T1000 (cell line): ENCODE data around the gene NAALADL2.
"Not testable (repeated sequence)": the region's sequence is repeated elsewhere in the genome, so short reads cannot be mapped to it uniquely, and the experiment has no call there.

Experiments used
- DNase-seq: peaks from one replicate; lab custom pipeline; 2025; ENCODE audit warnings: mixed read lengths; lab: John Stamatoyannopoulos, UW

NAALADL2 gene

DNA sequence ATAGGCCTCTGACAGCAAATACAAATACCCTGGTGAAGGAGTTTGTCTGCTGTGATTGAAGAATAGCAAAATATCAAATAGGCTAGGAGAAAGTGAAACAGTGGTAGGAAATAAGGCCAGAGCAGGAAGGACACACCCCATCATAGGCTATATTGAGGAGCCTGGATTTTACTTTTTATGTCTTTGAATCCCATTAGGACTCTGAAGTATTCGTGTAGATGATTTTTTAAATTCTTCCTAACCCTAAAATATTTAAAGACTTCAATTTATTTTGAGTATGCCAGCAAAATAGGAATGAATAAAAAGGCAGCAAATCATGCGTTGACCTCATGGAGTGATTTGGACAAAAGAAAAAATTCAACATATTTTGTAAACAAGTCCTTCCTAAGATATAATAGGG lies 562.8 kb downstream of the NAALADL2 start:
- DNase-seq: no peak

GRCh38 chr3:175422744-175423143 lies 563.6 kb downstream of the NAALADL2 start:
- DNase-seq: no peak

GRCh38 chr3:175423848-175424247 lies 564.7 kb downstream of the NAALADL2 start:
- not testable (repeated sequence) for DNase-seq

DNA sequence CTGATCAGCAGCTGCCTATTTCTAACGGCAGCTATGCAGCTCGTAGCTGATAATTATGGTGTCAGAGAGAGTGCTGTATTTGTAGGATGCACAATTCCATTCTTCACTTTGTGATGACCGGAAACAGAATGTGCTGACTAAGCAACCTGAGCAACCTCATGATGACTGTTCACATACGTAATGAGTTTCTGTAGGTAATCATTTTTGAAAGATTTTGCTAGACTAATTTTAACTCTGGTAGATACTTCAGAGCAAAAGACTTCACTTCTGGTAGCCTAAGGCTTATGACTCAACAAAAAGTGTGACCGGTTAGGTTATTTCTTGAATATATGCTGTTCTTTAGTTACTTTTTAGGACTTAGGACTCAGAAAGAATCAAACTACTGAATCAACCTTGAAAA lies 567.7 kb downstream of the NAALADL2 start:
- DNase-seq: no peak

DNA sequence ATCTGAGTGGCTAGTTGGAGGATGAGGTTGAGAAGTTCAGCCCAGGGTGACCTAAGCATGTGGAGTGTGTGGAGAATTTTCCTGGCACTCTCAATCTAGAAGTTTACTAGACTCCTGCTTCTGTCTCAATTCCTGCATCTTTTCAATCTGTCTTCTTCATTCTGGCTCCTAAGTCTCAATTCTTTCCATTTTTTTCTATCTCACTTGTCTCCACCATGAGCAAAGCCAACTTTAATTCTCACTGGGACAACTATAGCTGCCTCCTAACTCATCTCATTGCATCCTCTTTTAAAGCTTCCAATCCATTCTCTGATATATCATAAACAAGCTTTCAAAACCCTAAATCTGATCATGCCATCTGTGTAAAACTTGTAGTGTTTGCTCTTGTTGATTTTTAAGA lies 569.3 kb downstream of the NAALADL2 start:
- no peak for DNase-seq

DNA sequence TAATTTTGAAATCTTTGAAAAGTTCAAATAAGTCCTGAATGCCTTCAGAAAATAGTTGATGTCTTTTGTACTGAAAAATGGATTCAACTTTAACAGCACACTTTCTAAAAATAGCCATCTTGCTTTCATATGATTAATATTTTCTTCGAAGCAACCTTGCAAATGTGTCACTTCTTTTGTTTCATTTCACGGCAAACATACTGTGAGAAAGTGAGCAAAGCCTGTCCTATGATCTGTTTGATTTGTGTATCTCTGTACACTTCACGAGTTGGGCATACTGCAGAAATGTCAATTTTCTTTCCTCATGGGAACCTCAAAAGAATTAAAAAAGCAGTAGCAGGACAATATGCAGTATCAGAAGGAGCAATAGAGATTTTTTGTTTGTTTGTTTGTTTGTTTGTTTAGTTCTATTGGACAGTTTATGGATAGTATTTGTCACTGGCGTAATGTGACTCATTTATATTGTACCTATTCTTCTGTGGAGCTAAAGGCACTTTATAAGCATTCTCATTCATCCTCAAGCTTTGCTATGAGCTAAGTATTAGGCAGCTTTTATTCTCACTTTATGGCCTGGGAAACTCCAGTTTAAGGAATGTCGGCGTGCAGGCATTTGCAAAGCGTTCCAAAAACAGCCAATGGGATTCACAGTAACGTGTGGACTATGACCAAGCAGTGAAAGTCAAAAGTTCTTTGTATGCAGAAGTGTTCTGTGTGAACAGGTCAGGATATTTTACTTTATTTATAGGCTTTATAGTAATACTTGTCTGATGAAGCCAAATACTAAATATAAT lies 572.0 kb downstream of the NAALADL2 start:
- no peak for DNase-seq

DNA sequence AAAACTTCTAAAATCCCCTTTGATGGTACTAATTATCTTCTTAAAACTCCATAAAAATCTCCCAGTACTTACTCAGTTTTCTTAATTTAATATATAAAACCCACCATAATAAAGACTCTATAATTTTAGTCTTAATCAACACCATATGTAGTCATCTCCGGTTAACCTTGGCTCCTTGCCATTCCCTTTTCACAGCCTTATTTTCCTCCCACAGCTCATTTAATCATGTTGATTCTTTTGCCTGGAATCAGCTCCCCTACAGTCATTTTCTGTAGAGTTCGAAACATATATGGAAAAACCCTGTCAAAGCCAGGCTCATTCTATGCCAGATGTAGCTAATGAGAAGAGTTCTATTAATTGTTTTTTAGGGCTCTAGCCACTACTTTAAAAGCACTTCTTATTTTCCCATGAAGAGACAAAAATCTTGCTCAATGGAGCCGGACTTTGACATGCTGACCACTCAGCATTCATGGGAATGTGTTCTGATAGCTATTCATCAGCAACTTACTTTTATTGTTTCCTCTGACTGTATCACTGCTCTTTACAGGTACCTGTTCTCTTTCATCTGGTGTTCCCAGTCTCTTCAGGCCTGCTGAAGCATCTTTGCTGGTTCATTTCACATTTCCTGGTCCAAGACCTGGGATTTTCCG lies 573.4 kb downstream of the NAALADL2 start:
- DNase-seq: no peak

DNA sequence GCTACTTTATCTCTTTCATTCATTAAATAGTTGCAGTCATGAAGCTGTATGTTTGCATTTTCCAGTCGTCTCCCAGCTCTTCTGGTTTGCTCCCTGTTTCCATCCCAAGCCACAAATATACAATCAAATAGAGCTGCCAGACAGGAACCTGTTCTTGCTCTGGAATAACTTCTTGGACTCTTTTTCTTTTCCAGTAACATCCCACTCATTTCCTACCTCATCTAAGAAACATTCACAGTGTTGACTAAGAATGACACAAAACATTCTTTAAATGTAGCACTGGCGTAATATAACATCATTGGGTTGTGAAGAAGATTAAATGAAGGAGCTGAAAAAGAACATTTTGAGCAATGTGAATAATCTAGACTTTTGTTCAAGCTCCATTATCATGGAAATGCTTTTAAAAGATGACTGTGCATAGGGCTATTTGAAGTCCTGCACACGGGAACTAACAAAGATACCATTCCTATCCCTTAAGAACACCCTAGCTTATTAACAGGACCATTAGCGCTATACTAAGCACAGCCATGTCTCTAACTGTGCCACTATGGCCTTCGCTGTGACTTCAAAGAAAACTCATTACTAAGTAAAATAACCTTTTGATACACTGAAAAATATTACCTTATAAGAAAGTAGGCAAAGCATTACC lies 574.0 kb downstream of the NAALADL2 start:
- no peak for DNase-seq

- no peak for DNase-seq
Measured at GRCh38 chr3:175434561-175434960, 575.4 kb downstream of the NAALADL2 start.

DNA sequence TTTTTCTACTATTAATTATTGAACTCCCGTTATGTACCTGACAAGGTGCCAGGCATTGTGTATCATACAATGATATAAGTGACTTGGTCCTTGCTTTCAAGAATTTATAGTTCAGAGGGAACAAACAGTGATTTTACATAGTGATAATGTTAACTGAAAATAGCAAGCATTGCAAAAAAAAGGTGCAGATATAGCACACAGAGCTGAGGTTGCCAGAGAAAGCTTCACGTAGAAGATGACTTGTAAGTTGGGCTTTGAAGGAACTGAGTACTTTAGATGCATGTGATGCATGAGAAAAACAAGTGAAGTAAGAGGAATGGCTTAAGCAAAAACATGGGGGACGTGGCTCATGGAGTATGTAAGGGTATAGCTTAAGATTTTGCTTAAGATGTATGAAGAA lies 584.5 kb downstream of the NAALADL2 start:
- no peak for DNase-seq

GRCh38 chr3:175445741-175446140 lies 586.6 kb downstream of the NAALADL2 start:
- no peak for DNase-seq

- no peak for DNase-seq
Measured at GRCh38 chr3:175447521-175447920, 588.4 kb downstream of the NAALADL2 start.

GRCh38 chr3:175453361-175453760 lies 594.2 kb downstream of the NAALADL2 start:
- DNase-seq: no peak

- DNase-seq: no peak
Measured at GRCh38 chr3:175456466-175456865, 597.3 kb downstream of the NAALADL2 start.

DNA sequence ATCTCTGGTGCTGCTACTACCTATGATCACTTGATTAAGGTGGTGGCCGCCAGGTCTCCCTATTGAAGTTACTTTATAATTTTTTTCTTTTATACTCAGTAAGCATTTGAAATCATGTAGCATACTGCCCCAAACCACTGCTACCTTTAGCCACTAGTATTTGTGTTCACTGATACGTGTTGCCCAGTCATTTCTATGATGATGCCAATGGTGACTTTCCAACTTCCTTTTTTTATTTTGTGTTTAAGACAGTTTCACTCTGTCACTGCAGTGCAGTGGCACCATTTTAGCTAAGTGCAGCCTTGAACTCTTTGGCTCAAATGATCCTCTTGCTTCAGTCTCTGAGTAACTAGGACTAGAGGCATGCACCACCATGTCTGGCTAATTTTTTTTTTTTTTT lies 598.2 kb downstream of the NAALADL2 start:
- DNase-seq: no peak

- not testable (repeated sequence) for DNase-seq
Measured at GRCh38 chr3:175460849-175461399, 601.8 kb downstream of the NAALADL2 start.

GRCh38 chr3:175464362-175464761 lies 605.2 kb downstream of the NAALADL2 start:
- DNase-seq: no peak

DNA sequence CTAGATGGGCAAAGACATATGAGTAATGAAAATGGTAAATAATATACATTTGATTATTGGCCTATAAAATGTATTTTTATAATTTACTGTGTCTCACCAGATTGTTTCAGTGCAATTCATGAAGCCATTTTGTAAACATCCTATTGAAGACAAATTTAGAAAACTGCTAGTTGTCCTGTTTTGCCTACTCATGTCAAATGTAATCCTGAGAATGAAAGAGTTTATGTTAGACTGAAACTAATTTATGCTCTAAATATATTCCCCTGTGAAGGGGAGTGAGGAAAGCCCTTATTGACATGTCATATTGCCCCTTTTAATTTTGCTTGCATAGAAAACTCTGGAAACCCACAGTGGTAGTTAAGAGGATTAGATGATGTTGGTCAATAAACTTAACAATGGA lies 610.0 kb downstream of the NAALADL2 start:
- no peak for DNase-seq

DNA sequence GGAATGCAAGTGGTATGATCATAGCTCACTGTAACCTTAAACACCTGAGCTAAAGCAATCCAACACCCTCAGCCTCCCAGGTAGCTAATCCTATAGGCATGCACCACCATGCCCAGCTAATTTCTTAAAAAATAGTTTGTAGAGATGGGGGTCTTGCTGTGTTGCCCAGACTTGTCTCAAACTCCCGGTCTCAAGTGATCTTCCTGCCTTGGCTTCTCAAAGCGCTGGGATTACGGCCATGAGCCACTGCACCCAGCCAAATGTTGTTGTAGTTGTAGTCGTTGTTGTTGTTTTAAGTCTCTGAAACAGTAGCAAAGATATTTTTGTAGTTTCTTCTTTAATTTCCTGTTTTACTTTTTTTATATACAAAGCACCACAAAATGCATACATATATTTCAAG lies 616.6 kb downstream of the NAALADL2 start:
- DNase-seq: no peak

GRCh38 chr3:175476489-175476888 lies 617.4 kb downstream of the NAALADL2 start:
- DNase-seq: no peak

- DNase-seq: no peak
Measured at GRCh38 chr3:175477651-175478224, 618.6 kb downstream of the NAALADL2 start.

DNA sequence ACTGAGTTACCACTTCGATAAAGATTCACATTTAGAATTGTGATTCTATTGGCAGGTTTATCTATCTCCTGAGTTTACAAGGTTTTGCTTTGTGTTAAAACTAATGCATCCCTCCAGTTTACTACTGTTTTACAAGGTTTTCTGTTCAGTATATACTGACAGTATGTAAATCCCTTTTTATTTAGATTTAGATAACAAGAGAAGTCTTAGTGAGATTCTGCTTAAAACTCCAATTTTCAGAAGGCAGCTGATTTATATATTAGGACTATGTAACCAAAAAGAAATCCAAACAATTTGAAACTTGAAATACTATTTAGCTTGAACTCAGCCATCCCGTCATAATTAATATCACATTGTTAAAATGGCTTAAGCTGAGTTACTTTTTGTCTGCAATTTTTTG lies 619.2 kb downstream of the NAALADL2 start:
- DNase-seq: no peak
